ENCODE results near the gene ZNF554.

ZNF554 gene

GRCh38 chr19:2798158-2798685, 21.4 kb upstream of the ZNF554 start:
- Mint-ChIP-seq H3K36me3 (peaks cover 4% of the 10 kb centered on the region), H3K9me3 (ENCODE audit: low read depth) (no peaks in the 10 kb centered on the region), H3K4me1 (ENCODE audit: low read depth) (no peaks in the 10 kb centered on the region), H3K27me3 (no peaks in the 10 kb centered on the region), H3K4me3 (no peak overlapping the region), H3K27ac (no peak overlapping the region)

DNA sequence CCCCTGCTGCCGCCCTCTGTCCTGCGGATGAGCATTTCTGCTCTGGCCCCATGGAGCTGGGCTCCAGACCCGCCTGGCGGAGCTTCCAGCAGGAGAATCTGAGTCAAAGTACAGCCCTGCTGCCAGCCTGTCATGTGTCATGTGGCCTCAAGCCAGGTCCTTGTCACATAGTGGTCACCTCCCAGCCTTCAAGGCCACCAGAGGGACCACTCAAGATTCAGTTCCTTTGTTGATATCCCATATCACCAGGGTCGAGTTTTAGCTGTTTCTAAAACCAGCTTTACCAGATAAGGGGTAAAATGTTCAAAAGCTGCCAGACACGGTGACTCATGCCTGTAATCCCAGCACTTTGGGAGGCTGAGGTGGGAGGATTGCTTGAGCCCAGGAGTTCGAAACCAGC, 20.9 kb upstream of the ZNF554 start:
- Mint-ChIP-seq H3K9me3 (ENCODE audit: low read depth) (no peaks in the 10 kb centered on the region), H3K4me3 (no peak overlapping the region), H3K36me3 (peaks cover 4% of the 10 kb centered on the region), H3K27ac (no peak overlapping the region), H3K4me1 (ENCODE audit: low read depth) (no peaks in the 10 kb centered on the region), H3K27me3 (no peaks in the 10 kb centered on the region)

- H3K27me3 Mint-ChIP-seq: no peaks in the 10 kb centered on the region
- H3K4me3 Mint-ChIP-seq: no peak overlapping the region
- no peaks in the 10 kb centered on the region for H3K9me3 Mint-ChIP-seq (ENCODE audit: low read depth)
- H3K27ac Mint-ChIP-seq: no peak overlapping the region
- peaks cover 4% of the 10 kb centered on the region for H3K36me3 Mint-ChIP-seq
- H3K4me1 Mint-ChIP-seq (ENCODE audit: low read depth): no peaks in the 10 kb centered on the region
These were observed 20.2 kb upstream of the ZNF554 start for GRCh38 chr19:2799273-2800020.

DNA sequence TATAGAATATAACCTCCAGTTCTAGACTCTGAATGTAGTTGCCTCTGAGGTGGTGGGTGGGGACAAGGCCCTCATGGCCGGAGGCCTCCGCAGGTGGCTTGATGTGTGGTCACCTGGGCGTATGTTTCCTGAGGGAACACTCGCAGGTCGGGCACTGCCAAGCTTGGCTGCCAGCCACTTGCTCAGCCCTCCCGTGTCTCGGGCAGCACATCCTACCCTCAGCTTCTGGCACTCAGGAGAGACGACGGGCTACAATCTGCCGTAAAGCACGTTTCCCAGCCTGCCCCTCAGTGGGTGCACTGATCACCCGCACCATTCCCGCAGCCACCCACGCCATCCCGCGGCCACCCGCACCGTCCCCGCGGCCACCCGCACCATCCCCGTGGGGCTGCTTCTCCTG, 19.2 kb upstream of the ZNF554 start:
- H3K36me3 Mint-ChIP-seq: peaks cover 4% of the 10 kb centered on the region
- H3K4me1 Mint-ChIP-seq (ENCODE audit: low read depth): no peaks in the 10 kb centered on the region
- no peaks in the 10 kb centered on the region for H3K9me3 Mint-ChIP-seq (ENCODE audit: low read depth)
- no peaks in the 10 kb centered on the region for H3K27me3 Mint-ChIP-seq
- H3K4me3 Mint-ChIP-seq: no peak overlapping the region
- no peak overlapping the region for H3K27ac Mint-ChIP-seq

DNA sequence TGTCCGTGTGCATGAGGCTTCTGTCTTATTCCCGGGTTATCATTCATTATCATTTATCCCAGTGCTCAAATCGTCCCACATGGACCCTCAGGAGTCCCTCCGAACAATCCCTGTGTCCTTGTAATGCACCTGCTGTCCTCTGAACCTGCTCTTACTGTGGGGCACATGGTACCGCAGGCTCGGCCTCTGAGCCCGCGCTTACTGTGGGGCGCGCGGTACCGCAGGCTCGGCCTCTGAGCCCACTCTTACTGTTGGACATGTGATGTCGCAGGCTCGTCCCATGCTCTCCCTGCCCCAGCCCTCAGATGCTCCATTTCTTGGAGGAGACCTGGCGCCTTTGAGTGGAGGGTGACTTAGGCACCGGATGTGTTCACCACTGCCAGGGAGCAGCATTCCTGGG, 16.8 kb upstream of the ZNF554 start:
- Mint-ChIP-seq H3K27me3 (no peaks in the 10 kb centered on the region), H3K4me1 (ENCODE audit: low read depth) (no peaks in the 10 kb centered on the region), H3K36me3 (peaks cover 4% of the 10 kb centered on the region), H3K9me3 (ENCODE audit: low read depth) (no peaks in the 10 kb centered on the region), H3K4me3 (no peak overlapping the region), H3K27ac (no peak overlapping the region)

DNA sequence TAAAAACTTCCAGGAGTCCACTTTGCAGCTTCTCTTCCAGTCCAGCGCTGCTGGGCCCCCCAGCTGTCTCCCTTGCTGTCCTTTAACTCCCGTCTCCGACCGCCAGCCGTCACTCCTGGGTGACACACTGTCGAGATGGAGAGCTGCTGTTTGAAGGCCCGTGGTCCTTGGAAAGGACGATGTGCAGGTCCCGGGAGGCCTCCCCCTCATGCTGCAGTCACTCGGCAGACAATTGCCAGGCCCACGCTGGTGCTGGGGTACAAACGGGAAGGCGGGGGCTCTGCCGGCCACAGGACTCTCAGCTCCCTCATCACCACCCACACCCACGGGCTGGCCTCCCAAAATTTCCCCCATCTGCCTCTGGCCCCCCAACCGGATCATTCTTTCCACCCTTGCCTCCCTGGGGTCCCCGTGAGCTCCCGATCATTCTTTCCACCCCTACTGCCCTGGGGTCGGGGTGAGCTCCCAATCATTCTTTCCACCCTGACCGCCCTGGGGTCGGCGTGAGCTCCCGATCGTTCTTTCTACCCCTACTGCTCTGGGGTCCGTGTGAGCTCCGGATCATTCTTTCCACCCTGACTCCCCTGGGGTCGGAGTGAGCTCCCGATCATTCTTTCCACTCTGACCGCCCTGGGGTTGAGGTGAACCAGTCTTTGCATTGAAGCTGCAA, 16.0 kb upstream of the ZNF554 start:
- Mint-ChIP-seq H3K4me1 (ENCODE audit: low read depth) (no peaks in the 10 kb centered on the region), H3K36me3 (peaks cover 4% of the 10 kb centered on the region), H3K27me3 (no peaks in the 10 kb centered on the region), H3K27ac (no peak overlapping the region), H3K9me3 (ENCODE audit: low read depth) (no peaks in the 10 kb centered on the region), H3K4me3 (no peak overlapping the region)

GRCh38 chr19:2804156-2805004, 15.3 kb upstream of the ZNF554 start:
- Mint-ChIP-seq H3K27me3 (no peaks in the 10 kb centered on the region), H3K9me3 (ENCODE audit: low read depth) (no peaks in the 10 kb centered on the region), H3K4me1 (ENCODE audit: low read depth) (no peaks in the 10 kb centered on the region), H3K36me3 (peaks cover 7% of the 10 kb centered on the region), H3K4me3 (no peak overlapping the region), H3K27ac (no peak overlapping the region)

DNA sequence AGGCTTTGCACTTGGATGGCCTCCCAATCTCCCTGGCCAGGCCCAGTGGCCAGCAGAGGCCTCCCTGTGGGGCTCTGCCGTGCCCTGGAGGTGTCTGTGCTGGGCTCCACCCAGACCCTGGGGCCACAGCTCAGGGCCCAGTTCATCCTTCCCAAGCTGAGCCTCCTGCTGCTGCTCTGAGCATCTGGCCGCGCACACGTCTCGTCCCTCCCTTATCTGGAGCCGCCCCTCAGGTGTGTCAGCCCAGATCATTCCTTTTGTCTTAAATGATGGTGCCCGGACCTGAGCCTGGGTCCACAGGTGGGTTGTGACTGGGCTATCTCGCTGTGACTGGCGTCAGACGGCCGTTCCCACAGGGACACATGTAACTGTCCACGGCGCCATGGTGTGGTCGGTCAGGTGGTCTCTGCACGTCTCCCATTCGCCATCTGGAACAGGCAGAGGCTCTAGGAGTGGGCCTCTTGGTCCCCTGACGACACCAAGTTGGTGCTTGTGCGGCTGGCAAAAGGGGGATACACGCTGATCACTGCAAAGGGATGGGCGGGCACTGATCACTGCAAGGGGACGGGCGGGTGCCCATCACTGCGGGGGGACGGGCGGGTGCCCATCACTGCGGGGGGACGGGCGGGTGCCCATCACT, 14.3 kb upstream of the ZNF554 start:
- Mint-ChIP-seq H3K36me3 (peaks cover 7% of the 10 kb centered on the region), H3K27me3 (no peaks in the 10 kb centered on the region), H3K4me1 (ENCODE audit: low read depth) (no peaks in the 10 kb centered on the region), H3K4me3 (no peak overlapping the region), H3K27ac (no peak overlapping the region), H3K9me3 (ENCODE audit: low read depth) (no peaks in the 10 kb centered on the region)

- Mint-ChIP-seq H3K27ac (no peak overlapping the region), H3K27me3 (no peaks in the 10 kb centered on the region), H3K4me3 (no peak overlapping the region), H3K4me1 (ENCODE audit: low read depth) (no peaks in the 10 kb centered on the region), H3K36me3 (peaks cover 7% of the 10 kb centered on the region), H3K9me3 (ENCODE audit: low read depth) (no peaks in the 10 kb centered on the region)
These were observed 13.5 kb upstream of the ZNF554 start for GRCh38 chr19:2805991-2806649.

DNA sequence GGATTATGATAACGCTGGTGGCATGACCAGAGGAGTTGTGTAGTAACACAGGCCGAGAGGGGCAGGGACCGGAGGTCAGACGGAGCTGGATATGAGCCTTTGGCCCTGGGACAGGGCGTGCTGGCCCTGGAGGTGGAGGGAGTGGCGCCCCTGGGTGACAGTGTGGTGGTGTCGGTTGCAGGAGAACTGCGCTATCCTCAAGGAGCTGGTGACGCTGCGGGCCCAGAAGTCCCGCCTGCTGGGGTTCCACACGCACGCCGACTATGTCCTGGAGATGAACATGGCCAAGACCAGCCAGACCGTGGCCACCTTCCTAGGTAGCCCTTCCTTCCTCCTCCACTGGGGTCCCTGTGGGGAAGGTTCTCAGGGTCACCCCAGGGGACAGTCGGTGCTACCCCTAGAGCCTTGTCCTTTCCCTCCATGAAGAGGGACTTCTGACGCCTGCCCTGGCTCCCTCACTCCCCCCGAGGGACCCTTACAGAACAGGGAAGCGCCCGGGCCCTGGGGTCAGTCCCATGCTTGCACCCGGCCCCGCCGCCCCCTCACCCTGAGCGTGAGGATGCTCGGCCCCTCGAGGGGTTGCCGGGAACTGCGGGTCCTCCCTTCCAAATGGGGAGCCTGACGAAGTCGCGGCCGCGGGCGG, 12.8 kb upstream of the ZNF554 start:
- H3K27me3 Mint-ChIP-seq: no peaks in the 10 kb centered on the region
- H3K4me1 Mint-ChIP-seq (ENCODE audit: low read depth): no peaks in the 10 kb centered on the region
- H3K4me3 Mint-ChIP-seq: no peak overlapping the region
- H3K9me3 Mint-ChIP-seq (ENCODE audit: low read depth): no peaks in the 10 kb centered on the region
- H3K36me3 Mint-ChIP-seq: peaks cover 7% of the 10 kb centered on the region
- no peak overlapping the region for H3K27ac Mint-ChIP-seq

DNA sequence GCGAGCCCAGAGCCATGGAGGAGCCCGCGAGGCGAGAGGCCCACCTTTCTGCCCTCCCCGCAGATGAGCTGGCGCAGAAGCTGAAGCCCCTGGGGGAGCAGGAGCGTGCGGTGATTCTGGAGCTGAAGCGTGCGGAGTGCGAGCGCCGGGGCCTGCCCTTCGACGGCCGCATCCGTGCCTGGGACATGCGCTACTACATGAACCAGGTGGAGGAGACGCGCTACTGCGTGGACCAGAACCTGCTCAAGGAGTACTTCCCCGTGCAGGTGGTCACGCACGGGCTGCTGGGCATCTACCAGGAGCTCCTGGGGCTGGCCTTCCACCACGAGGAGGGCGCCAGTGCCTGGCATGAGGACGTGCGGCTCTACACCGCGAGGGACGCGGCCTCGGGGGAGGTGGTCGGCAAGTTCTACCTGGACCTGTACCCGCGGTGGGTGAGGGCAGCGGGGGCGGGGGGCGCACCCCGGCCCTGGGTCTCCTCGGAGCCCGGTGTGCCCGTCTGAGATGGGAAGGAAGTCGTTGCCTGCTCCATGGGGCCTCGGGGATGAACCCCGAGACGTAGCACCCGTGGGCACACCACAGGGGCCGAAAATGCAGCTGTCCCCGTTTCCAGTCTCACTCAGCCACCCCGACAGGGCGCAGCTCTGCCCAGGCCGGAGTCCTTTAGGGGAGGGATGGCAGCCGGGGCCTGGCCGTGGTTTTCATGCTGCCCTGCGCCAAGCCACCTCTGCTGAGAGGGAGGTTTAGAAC, 12.1 kb upstream of the ZNF554 start:
- H3K4me1 Mint-ChIP-seq (ENCODE audit: low read depth): no peaks in the 10 kb centered on the region
- H3K9me3 Mint-ChIP-seq (ENCODE audit: low read depth): no peaks in the 10 kb centered on the region
- peaks cover 5% of the 10 kb centered on the region for H3K36me3 Mint-ChIP-seq
- H3K4me3 Mint-ChIP-seq: no peak overlapping the region
- no peaks in the 10 kb centered on the region for H3K27me3 Mint-ChIP-seq
- H3K27ac Mint-ChIP-seq: no peak overlapping the region

GRCh38 chr19:2808129-2808941, 11.3 kb upstream of the ZNF554 start:
- H3K4me1 Mint-ChIP-seq (ENCODE audit: low read depth): no peaks in the 10 kb centered on the region
- H3K27ac Mint-ChIP-seq: no peak overlapping the region
- H3K36me3 Mint-ChIP-seq: peaks cover 3% of the 10 kb centered on the region
- no peaks in the 10 kb centered on the region for H3K9me3 Mint-ChIP-seq (ENCODE audit: low read depth)
- H3K27me3 Mint-ChIP-seq: no peaks in the 10 kb centered on the region
- no peak overlapping the region for H3K4me3 Mint-ChIP-seq

All from activated naive CD8-positive, alpha-beta T cell (primary cell).